ENCODE data around the gene PAQR7.

DNA sequence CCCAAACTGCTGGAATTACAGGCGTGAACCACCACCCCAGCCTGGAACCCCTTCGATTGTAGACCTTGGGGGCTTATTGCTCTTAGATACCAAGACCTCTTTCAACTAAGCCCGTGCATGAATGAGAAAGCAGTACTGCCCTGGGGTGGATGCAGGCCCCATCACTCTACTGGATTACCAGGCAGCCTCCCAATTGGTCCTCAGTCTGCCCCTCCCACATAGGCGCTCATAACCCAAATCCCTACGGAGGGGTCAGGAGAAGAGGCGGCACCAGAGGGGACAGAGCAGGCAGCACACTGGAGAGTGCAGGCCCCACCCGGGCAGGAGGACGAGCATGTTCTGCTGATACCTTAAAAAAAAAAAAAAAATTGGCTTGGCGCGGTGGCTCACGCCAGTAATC lies 43.1 kb upstream of the PAQR7 start:
- TF ChIP-seq, protein P1, sequence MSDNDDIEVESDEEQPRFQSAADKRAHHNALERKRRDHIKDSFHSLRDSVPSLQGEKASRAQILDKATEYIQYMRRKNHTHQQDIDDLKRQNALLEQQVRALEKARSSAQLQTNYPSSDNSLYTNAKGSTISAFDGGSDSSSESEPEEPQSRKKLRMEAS (CRISPR knock-in tag; IDR thresholded peaks at IDR 0.05), result no peak
- no peak for TF ChIP-seq SMAD3 (CRISPR knock-in tag; IDR thresholded peaks at IDR 0.05; ENCODE audit: borderline replicate concordance)
- TF ChIP-seq, protein P2, sequence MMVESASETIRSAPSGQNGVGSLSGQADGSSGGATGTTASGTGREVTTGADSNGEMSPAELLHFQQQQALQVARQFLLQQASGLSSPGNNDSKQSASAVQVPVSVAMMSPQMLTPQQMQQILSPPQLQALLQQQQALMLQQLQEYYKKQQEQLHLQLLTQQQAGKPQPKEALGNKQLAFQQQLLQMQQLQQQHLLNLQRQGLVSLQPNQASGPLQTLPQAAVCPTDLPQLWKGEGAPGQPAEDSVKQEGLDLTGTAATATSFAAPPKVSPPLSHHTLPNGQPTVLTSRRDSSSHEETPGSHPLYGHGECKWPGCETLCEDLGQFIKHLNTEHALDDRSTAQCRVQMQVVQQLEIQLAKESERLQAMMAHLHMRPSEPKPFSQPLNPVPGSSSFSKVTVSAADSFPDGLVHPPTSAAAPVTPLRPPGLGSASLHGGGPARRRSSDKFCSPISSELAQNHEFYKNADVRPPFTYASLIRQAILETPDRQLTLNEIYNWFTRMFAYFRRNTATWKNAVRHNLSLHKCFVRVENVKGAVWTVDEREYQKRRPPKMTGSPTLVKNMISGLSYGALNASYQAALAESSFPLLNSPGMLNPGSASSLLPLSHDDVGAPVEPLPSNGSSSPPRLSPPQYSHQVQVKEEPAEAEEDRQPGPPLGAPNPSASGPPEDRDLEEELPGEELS (CRISPR knock-in tag; IDR thresholded peaks at IDR 0.05), result no peak
- TF ChIP-seq, protein P3, sequence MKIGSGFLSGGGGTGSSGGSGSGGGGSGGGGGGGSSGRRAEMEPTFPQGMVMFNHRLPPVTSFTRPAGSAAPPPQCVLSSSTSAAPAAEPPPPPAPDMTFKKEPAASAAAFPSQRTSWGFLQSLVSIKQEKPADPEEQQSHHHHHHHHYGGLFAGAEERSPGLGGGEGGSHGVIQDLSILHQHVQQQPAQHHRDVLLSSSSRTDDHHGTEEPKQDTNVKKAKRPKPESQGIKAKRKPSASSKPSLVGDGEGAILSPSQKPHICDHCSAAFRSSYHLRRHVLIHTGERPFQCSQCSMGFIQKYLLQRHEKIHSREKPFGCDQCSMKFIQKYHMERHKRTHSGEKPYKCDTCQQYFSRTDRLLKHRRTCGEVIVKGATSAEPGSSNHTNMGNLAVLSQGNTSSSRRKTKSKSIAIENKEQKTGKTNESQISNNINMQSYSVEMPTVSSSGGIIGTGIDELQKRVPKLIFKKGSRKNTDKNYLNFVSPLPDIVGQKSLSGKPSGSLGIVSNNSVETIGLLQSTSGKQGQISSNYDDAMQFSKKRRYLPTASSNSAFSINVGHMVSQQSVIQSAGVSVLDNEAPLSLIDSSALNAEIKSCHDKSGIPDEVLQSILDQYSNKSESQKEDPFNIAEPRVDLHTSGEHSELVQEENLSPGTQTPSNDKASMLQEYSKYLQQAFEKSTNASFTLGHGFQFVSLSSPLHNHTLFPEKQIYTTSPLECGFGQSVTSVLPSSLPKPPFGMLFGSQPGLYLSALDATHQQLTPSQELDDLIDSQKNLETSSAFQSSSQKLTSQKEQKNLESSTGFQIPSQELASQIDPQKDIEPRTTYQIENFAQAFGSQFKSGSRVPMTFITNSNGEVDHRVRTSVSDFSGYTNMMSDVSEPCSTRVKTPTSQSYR (CRISPR knock-in tag; IDR thresholded peaks at IDR 0.05), result no peak
- TF ChIP-seq TCF7 (CRISPR knock-in tag; IDR thresholded peaks at IDR 0.05; ENCODE audit: low read depth), result no peak
- TF ChIP-seq, protein P4, sequence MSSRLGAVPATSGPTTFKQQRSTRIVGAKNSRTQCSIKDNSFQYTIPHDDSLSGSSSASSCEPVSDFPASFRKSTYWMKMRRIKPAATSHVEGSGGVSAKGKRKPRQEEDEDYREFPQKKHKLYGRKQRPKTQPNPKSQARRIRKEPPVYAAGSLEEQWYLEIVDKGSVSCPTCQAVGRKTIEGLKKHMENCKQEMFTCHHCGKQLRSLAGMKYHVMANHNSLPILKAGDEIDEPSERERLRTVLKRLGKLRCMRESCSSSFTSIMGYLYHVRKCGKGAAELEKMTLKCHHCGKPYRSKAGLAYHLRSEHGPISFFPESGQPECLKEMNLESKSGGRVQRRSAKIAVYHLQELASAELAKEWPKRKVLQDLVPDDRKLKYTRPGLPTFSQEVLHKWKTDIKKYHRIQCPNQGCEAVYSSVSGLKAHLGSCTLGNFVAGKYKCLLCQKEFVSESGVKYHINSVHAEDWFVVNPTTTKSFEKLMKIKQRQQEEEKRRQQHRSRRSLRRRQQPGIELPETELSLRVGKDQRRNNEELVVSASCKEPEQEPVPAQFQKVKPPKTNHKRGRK (CRISPR knock-in tag; IDR thresholded peaks at IDR 0.05; ENCODE audit: borderline replicate concordance), result no peak
- TF ChIP-seq JAZF1 (CRISPR knock-in tag; IDR thresholded peaks at IDR 0.05), result no peak
- no peak for TF ChIP-seq NFATC4 (CRISPR knock-in tag; IDR thresholded peaks at IDR 0.05)
- TF ChIP-seq, protein P5, sequence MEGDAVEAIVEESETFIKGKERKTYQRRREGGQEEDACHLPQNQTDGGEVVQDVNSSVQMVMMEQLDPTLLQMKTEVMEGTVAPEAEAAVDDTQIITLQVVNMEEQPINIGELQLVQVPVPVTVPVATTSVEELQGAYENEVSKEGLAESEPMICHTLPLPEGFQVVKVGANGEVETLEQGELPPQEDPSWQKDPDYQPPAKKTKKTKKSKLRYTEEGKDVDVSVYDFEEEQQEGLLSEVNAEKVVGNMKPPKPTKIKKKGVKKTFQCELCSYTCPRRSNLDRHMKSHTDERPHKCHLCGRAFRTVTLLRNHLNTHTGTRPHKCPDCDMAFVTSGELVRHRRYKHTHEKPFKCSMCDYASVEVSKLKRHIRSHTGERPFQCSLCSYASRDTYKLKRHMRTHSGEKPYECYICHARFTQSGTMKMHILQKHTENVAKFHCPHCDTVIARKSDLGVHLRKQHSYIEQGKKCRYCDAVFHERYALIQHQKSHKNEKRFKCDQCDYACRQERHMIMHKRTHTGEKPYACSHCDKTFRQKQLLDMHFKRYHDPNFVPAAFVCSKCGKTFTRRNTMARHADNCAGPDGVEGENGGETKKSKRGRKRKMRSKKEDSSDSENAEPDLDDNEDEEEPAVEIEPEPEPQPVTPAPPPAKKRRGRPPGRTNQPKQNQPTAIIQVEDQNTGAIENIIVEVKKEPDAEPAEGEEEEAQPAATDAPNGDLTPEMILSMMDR (IDR thresholded peaks at IDR 0.05), result no peak
- TF ChIP-seq, protein P6, sequence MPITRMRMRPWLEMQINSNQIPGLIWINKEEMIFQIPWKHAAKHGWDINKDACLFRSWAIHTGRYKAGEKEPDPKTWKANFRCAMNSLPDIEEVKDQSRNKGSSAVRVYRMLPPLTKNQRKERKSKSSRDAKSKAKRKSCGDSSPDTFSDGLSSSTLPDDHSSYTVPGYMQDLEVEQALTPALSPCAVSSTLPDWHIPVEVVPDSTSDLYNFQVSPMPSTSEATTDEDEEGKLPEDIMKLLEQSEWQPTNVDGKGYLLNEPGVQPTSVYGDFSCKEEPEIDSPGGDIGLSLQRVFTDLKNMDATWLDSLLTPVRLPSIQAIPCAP (CRISPR knock-in tag; IDR thresholded peaks at IDR 0.05), result no peak
- TF ChIP-seq TP53 (CRISPR knock-in tag; IDR thresholded peaks at IDR 0.05), result no peak
- TF ChIP-seq, protein P7, sequence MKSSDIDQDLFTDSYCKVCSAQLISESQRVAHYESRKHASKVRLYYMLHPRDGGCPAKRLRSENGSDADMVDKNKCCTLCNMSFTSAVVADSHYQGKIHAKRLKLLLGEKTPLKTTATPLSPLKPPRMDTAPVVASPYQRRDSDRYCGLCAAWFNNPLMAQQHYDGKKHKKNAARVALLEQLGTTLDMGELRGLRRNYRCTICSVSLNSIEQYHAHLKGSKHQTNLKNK (CRISPR knock-in tag; IDR thresholded peaks at IDR 0.05), result no peak

Data from WTC11 (cell line).